SU-DHL-6 (cell line): Measurements from ENCODE around the gene TGFBRAP1.

ENCODE experiments used
- H2AFZ ChIP-seq: fragments of 200-600 bp; sonication (generic); 2 replicates; pipeline ENCODE4 v1.6.1; 2014; ENCODE audit warnings: low read depth, mild to moderate bottlenecking, moderate library complexity, mixed read lengths, antibody characterized with exemption, low read length; ENCODE audit not compliant: severe bottlenecking
- H3F3A ChIP-seq: fragments of 200-600 bp; shearing (Covaris generic); 2 replicates; pipeline ENCODE4 v1.6.0; 2016; ENCODE audit warnings: antibody characterized with exemption, mild to moderate bottlenecking; ENCODE audit not compliant: insufficient read depth
- H3K27ac ChIP-seq: fragments of 200-600 bp; sonication (generic); 2 replicates; pipeline ENCODE4 v1.5.1; 2016; ENCODE audit warnings: low read depth, mild to moderate bottlenecking, low read length, moderate library complexity, mixed read lengths
- H3K27me3 ChIP-seq: fragments of 200-600 bp; sonication (generic), shearing (Covaris generic); 2 replicates; pipeline ENCODE4 v1.6.0; 2014; ENCODE audit warnings: mild to moderate bottlenecking, low read length
- H3K36me3 ChIP-seq: fragments of 200-600 bp; sonication (generic); 2 replicates; pipeline ENCODE4 v1.6.1; 2014; ENCODE audit warnings: mild to moderate bottlenecking, low read length, mixed read lengths
- H3K4me2 ChIP-seq: fragments of 300-600, 200-600 bp; shearing (Covaris generic), sonication (generic); 2 replicates; pipeline ENCODE4 v1.6.0; 2014; ENCODE audit warnings: low read length, low read depth, mild to moderate bottlenecking; ENCODE audit not compliant: poor library complexity, severe bottlenecking
- H3K4me3 ChIP-seq: fragments of 200-600 bp; sonication (generic); 2 replicates; pipeline ENCODE4 v1.5.1; 2014; ENCODE audit warnings: antibody characterized with exemption, low read length, mild to moderate bottlenecking, mixed read lengths; ENCODE audit not compliant: insufficient read depth, poor library complexity, severe bottlenecking
- H3K79me2 ChIP-seq: fragments of 200-600 bp; sonication (generic); 2 replicates; pipeline ENCODE4 v1.6.1; 2014; ENCODE audit warnings: mild to moderate bottlenecking, low read length, moderate library complexity; ENCODE audit not compliant: insufficient read depth
- H3K9ac ChIP-seq: fragments of 200-600 bp; sonication (generic); 2 replicates; pipeline ENCODE4 v1.7.0; 2014; ENCODE audit warnings: mild to moderate bottlenecking, low read length
- H3K9me2 ChIP-seq: fragments of 200-600 bp; sonication (generic); replicated peaks from 2 replicates; pipeline ENCODE4 v1.6.1; 2014; ENCODE audit warnings: low read length; ENCODE audit not compliant: insufficient read depth
- H3K9me3 ChIP-seq: fragments of 200-600 bp; sonication (generic); 2 replicates; pipeline ENCODE4 v1.6.1; 2014; ENCODE audit warnings: low read length, mixed read lengths; ENCODE audit not compliant: insufficient read depth
- H4K20me1 ChIP-seq: fragments of 200-600 bp; sonication (generic); 2 replicates; pipeline ENCODE4 v1.6.1; 2014; ENCODE audit warnings: low read depth, mild to moderate bottlenecking, antibody characterized with exemption, low read length, moderate library complexity, mixed read lengths
- CTCF ChIP-seq: fragments of 200-600 bp; sonication (generic); IDR thresholded peaks from one replicate; pipeline ENCODE4 v1.5.1; 2017; ENCODE audit warnings: antibody characterized with exemption, mild to moderate bottlenecking, low read length, moderate library complexity; ENCODE audit not compliant: insufficient read depth, poor library complexity, severe bottlenecking
- EZH2phosphoT487 ChIP-seq: fragments of 200-600 bp; sonication (generic), shearing (Covaris generic); conservative IDR thresholded peaks from 2 replicates; pipeline ENCODE4 v1.6.1; 2018; ENCODE audit warnings: mild to moderate bottlenecking, antibody characterized with exemption, low read length, moderate library complexity, mixed read lengths

The TGFBRAP1 gene

GRCh38 chr2:105377871-105378270 is 48.3 kb upstream of the TGFBRAP1 start:
- TF ChIP-seq EZH2phosphoT487 = no peak
- TF ChIP-seq CTCF = no peak
- no peaks in the 10 kb centered on the region for H3K9me3 ChIP-seq
- H3K79me2 ChIP-seq = no peaks in the 10 kb centered on the region
- H3K9me2 ChIP-seq = no peaks in the 10 kb centered on the region
- H3K4me3 ChIP-seq = no peak overlapping the region
- no peak overlapping the region for H3K9ac ChIP-seq
- no peaks in the 10 kb centered on the region for H3K36me3 ChIP-seq
- no peaks in the 10 kb centered on the region for H3F3A ChIP-seq
- no peak overlapping the region for H3K27ac ChIP-seq
- H2AFZ ChIP-seq = no peak overlapping the region
- H3K4me2 ChIP-seq = no peak overlapping the region
- no peaks in the 10 kb centered on the region for H3K27me3 ChIP-seq
- H4K20me1 ChIP-seq = no peaks in the 10 kb centered on the region

GRCh38 chr2:105376789-105377240 is 47.3 kb upstream of the TGFBRAP1 start:
- no peak for TF ChIP-seq EZH2phosphoT487
- TF ChIP-seq CTCF = no peak
- H4K20me1 ChIP-seq = no peaks in the 10 kb centered on the region
- H3K27me3 ChIP-seq = no peaks in the 10 kb centered on the region
- no peak overlapping the region for H3K9ac ChIP-seq
- H3K9me3 ChIP-seq = no peaks in the 10 kb centered on the region
- no peak overlapping the region for H3K4me2 ChIP-seq
- H3K4me3 ChIP-seq = no peak overlapping the region
- no peak overlapping the region for H3K27ac ChIP-seq
- H2AFZ ChIP-seq = no peak overlapping the region
- no peaks in the 10 kb centered on the region for H3K36me3 ChIP-seq
- H3K9me2 ChIP-seq = no peaks in the 10 kb centered on the region
- no peaks in the 10 kb centered on the region for H3F3A ChIP-seq
- H3K79me2 ChIP-seq = no peaks in the 10 kb centered on the region

- H3F3A ChIP-seq = no peaks in the 10 kb centered on the region
- no peaks in the 10 kb centered on the region for H4K20me1 ChIP-seq
- H3K79me2 ChIP-seq = no peaks in the 10 kb centered on the region
- no peaks in the 10 kb centered on the region for H3K36me3 ChIP-seq
- H2AFZ ChIP-seq = no peak overlapping the region
- no peak overlapping the region for H3K27ac ChIP-seq
- no peak overlapping the region for H3K9ac ChIP-seq
- H3K4me3 ChIP-seq = no peak overlapping the region
- no peaks in the 10 kb centered on the region for H3K9me2 ChIP-seq
- no peaks in the 10 kb centered on the region for H3K27me3 ChIP-seq
- H3K9me3 ChIP-seq = no peaks in the 10 kb centered on the region
- TF ChIP-seq EZH2phosphoT487 (no peak), CTCF (no peak)
- H3K4me2 ChIP-seq = no peak overlapping the region
Measured at GRCh38 chr2:105376010-105376409, 46.5 kb upstream of the TGFBRAP1 start.
